ENCODE results near the gene LRIG3. TPM values are rescaled to one million over a fixed set of nuclear protein-coding genes. Genes with fewer than 3 reads are reported as not detected.
"Not testable (repeated sequence)": the region's sequence is repeated elsewhere in the genome, so short reads cannot be mapped to it uniquely, and the experiment has no call there.

The LRIG3 gene
- total RNA-seq, 1 donor = 85.0 TPM

GRCh38 chr12:58954002-58954401 is 33.7 kb upstream of the LRIG3 start:
- Histone ChIP-seq H3K79me2 (ENCODE audit: insufficient read depth, low read length) (no peaks in the 10 kb centered on the region), H3K36me3 (ENCODE audit: insufficient read depth, low read length) (no peaks in the 10 kb centered on the region), H3K4me2 (ENCODE audit: insufficient read depth, low read length) (no peak overlapping the region), H3K9me3 (ENCODE audit: low read depth, low read length) (no peaks in the 10 kb centered on the region), H2AFZ (ENCODE audit: low read length) (no peak overlapping the region), H3K27me3 (ENCODE audit: insufficient read depth, low read length) (peaks cover 6% of the 10 kb centered on the region), H3K4me1 (ENCODE audit: insufficient read depth, low read length) (no peaks in the 10 kb centered on the region), H3K4me3 (ENCODE audit: insufficient read depth, low read length) (no peak overlapping the region), H4K20me1 (ENCODE audit: insufficient read depth, low read length) (no peaks in the 10 kb centered on the region), H3K27ac (ENCODE audit: low read depth, low read length) (no peak overlapping the region)
- no peak for TF ChIP-seq CTCF (IDR thresholded peaks at IDR 0.05; ENCODE audit: extremely low read depth, low read depth, low read length)
- DNase-seq (ENCODE audit: insufficient read length, low spot score, missing footprints) = no peak

- H3K27ac ChIP-seq (ENCODE audit: low read depth, low read length) = no peak overlapping the region
- no peaks in the 10 kb centered on the region for H3K79me2 ChIP-seq (ENCODE audit: insufficient read depth, low read length)
- H2AFZ ChIP-seq (ENCODE audit: low read length) = no peak overlapping the region
- no peak for TF ChIP-seq CTCF (IDR thresholded peaks at IDR 0.05; ENCODE audit: extremely low read depth, low read depth, low read length)
- DNase-seq (ENCODE audit: insufficient read length, low spot score, missing footprints) = no peak
- H3K27me3 ChIP-seq (ENCODE audit: insufficient read depth, low read length) = peaks cover 6% of the 10 kb centered on the region
- H3K4me1 ChIP-seq (ENCODE audit: insufficient read depth, low read length) = no peaks in the 10 kb centered on the region
- H3K36me3 ChIP-seq (ENCODE audit: insufficient read depth, low read length) = no peaks in the 10 kb centered on the region
- H4K20me1 ChIP-seq (ENCODE audit: insufficient read depth, low read length) = no peaks in the 10 kb centered on the region
- H3K4me2 ChIP-seq (ENCODE audit: insufficient read depth, low read length) = no peak overlapping the region
- no peak overlapping the region for H3K4me3 ChIP-seq (ENCODE audit: insufficient read depth, low read length)
- H3K9me3 ChIP-seq (ENCODE audit: low read depth, low read length) = no peaks in the 10 kb centered on the region
Measured at GRCh38 chr12:58950739-58951100, 30.4 kb upstream of the LRIG3 start.

GRCh38 chr12:58949954-58950738 is 29.8 kb upstream of the LRIG3 start:
- DNase-seq (ENCODE audit: insufficient read length, low spot score, missing footprints); H3K9me3 ChIP-seq (ENCODE audit: low read depth, low read length); H3K4me1 ChIP-seq (ENCODE audit: insufficient read depth, low read length); H3K4me3 ChIP-seq (ENCODE audit: insufficient read depth, low read length); H4K20me1 ChIP-seq (ENCODE audit: insufficient read depth, low read length); H3K4me2 ChIP-seq (ENCODE audit: insufficient read depth, low read length); H2AFZ ChIP-seq (ENCODE audit: low read length); H3K27ac ChIP-seq (ENCODE audit: low read depth, low read length); H3K27me3 ChIP-seq (ENCODE audit: insufficient read depth, low read length); H3K79me2 ChIP-seq (ENCODE audit: insufficient read depth, low read length); H3K36me3 ChIP-seq (ENCODE audit: insufficient read depth, low read length): not testable (repeated sequence)

GRCh38 chr12:58943079-58943478 is 22.8 kb upstream of the LRIG3 start:
- TF ChIP-seq CTCF (IDR thresholded peaks at IDR 0.05; ENCODE audit: extremely low read depth, low read depth, low read length) = no peak
- Histone ChIP-seq H2AFZ (ENCODE audit: low read length) (no peak overlapping the region), H3K36me3 (ENCODE audit: insufficient read depth, low read length) (no peaks in the 10 kb centered on the region), H3K27ac (ENCODE audit: low read depth, low read length) (no peak overlapping the region), H3K4me3 (ENCODE audit: insufficient read depth, low read length) (no peak overlapping the region), H3K27me3 (ENCODE audit: insufficient read depth, low read length) (no peaks in the 10 kb centered on the region), H3K79me2 (ENCODE audit: insufficient read depth, low read length) (no peaks in the 10 kb centered on the region), H3K9me3 (ENCODE audit: low read depth, low read length) (no peaks in the 10 kb centered on the region), H3K4me1 (ENCODE audit: insufficient read depth, low read length) (no peaks in the 10 kb centered on the region), H4K20me1 (ENCODE audit: insufficient read depth, low read length) (no peaks in the 10 kb centered on the region), H3K4me2 (ENCODE audit: insufficient read depth, low read length) (no peak overlapping the region)
- DNase-seq (ENCODE audit: insufficient read length, low spot score, missing footprints) = no peak
